GM21723 (cell line): ENCODE results near the gene BET1.

Experiments
- ATAC-seq: cut with Tn5 transposase; IDR thresholded peaks from one replicate; pipeline ENCODE4 v1.9.1; 2021; ENCODE audit warnings: mild to moderate bottlenecking, moderate library complexity; ENCODE audit not compliant: unreplicated experiment

The BET1 gene

DNA sequence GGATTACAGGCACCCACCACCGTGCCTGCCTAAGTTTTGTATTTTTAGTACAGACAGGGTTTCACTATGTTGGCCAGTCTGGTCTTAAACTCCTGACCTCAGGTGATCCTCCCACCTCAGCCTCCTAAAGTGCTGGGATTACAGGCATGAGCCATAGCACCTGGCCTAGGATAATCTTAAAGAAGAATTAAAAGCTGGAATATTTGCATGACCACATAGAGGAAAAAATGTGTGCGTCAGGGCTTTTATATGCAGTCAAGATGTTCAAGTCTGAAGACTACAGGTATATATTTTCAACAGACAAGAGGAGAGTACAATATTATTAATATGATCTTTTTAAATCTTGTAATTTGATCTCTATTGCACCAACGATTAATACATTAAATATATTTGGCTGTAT, 43.2 kb downstream of the BET1 start:
- ATAC-seq = no peak

GRCh38 chr7:93958651-93959050, 45.5 kb downstream of the BET1 start:
- peak; percentile 35 for ATAC-seq

- no peak for ATAC-seq
Measured at GRCh38 chr7:93958216-93958615, 45.9 kb downstream of the BET1 start.

- peak; percentile 64 for ATAC-seq
Measured at GRCh38 chr7:93957767-93958166, 46.4 kb downstream of the BET1 start.

DNA sequence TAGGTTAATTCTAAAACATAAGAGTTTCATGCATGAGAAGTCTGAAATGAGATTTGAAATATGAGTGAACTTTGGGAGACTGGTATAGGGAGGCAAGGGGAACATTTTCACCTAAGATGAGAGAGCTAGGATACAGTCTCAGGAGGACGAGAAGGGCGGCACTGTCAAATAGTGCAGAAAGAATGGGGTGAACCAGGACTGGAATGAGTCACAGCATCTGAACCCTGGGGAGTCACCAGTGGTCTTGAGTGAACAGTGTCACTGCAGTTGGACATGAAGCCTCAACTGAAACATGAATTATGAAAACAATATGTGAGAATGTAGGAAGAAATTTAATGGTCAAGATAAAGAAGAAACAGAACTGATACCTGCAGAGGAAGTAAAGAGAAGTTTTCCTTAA, 48.9 kb downstream of the BET1 start:
- peak; percentile 66 for ATAC-seq

DNA sequence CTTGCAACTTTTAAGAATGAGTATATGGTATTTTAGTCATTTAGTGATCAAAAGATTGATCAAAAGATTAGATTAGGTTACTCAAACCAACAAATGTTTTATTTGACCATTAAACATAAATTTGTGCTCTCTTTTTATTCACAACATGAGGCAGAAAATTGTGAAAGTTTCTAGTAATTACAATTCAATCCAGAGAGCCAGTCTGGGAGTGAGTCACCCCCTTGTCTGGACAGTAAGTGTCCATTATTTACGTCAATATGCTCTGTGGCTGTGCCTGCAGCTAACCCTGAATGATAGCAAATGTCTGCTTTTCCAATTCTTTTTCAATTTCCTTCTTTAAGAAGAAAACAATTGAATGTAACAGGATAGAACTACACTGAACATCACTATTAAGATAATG, 54.7 kb downstream of the BET1 start:
- no peak for ATAC-seq

DNA sequence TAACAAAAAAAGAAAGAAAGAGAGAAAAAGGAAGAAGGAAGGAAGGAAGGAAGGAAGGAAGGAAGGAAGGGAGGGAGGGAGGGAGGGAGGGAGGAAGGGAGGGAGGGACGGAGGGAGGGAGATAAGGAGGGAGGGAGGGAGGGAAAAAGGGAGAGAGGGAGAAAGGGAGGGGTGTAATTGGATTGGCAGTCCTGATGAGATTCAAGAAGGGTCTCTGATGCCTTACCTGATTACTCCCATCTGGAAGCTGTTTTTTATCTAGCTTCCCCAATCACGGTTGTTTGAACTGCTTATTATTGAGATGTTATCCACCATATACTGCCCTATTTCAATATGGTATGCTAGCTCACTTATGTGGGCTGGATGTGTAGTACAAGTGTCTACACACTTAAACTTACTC, 55.3 kb downstream of the BET1 start:
- no peak for ATAC-seq

DNA sequence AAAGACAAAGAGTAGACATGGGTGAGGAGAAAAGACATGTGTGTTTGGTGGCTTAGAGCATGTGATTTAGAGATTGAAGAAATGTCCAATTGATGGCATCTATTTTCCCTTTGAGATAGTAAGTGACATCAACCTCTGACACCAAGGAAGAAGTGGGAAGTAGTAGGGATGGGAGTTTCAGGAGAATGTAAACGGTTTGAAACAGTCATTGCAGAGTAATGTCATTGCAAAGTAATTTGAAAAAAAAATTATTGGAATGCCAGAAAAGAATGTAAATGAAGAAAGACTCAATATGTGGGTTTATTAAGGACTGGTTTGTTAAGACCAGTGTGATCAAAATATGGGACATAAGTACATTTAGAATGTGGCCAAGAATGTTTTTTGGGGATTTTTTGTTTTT, 56.0 kb downstream of the BET1 start:
- ATAC-seq = no peak

DNA sequence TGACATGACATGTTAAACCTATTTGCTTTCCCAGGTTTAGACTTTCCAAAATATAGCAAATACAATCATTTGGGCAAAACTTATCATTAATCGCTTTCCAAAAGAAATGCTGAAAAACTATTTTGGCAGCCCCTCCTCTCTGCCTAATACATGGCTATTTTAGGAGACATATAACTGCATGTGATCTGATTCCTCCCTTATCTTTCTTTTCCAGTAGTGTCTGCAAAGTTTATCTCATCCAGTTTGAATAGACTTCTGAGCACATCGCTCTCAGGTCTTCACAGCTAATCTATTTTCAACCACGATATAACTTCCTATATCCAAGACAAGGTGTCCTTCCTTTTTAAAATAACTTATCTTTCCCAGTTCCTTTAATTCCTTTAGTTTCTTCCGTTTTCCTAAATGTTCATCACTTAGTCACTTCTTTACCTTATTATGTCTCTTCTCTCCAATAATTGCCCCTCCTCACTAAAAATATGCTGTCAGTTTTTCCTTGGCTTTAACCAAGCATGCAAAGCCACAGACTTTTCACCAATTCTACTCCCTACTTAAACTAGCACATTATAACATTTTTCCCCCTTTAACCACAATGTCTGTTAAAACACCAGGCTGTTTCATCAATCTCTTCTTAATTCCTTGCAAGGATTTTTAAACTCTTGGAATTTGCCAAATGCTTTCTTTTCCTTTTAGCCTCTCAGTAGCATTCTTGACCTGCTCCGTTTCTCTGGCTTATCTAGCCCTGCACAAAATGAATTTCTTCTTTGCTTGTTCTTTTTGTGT, 58.2 kb downstream of the BET1 start:
- no peak for ATAC-seq

GRCh38 chr7:93945083-93945482, 59.1 kb downstream of the BET1 start:
- no peak for ATAC-seq

GRCh38 chr7:93944673-93945072, 59.5 kb downstream of the BET1 start:
- no peak for ATAC-seq

GRCh38 chr7:93943816-93944540, 60.2 kb downstream of the BET1 start:
- ATAC-seq = no peak
